Keratinocyte (primary cell): ENCODE results near the gene RAB13. TPM values are rescaled to one million over a fixed set of nuclear protein-coding genes. Genes with fewer than 3 reads are reported as not detected.
A peak's percentile ranks its signal among the peaks of the same experiment; 100 is the strongest.

Experiments used
- DNase-seq: peaks from one replicate; pipeline ENCODE4 v3.0.0-alpha.2; 2011; ENCODE audit warnings: low read depth, missing footprints, low spot score
- FAIRE-seq: peaks from 2 replicates; lab custom pipeline; 2011; peaks lifted over from hg19 to GRCh38; lab: Jason Lieb, UNC
- H2AFZ ChIP-seq: 2 replicates; pipeline ENCODE4 v1.6.0; 2012; ENCODE audit warnings: low read length, control low read depth, inconsistent platforms; ENCODE audit not compliant: control insufficient read depth
- H3K27ac ChIP-seq: 2 replicates; pipeline ENCODE4 v1.5.1; 2011; ENCODE audit warnings: low read length; ENCODE audit not compliant: control insufficient read depth, insufficient read depth
- H3K27me3 ChIP-seq: 3 replicates; pipeline ENCODE4 v1.6.0; 2011; ENCODE audit warnings: low read length; ENCODE audit not compliant: control insufficient read depth, insufficient read depth; ENCODE audit errors: extremely low read depth
- H3K36me3 ChIP-seq, 2 experiments: 2 replicates in 1 of 2; 3 replicates in 1 of 2; pipeline ENCODE4 v1.5.1; 2011; ENCODE audit warnings: low read length in 2 of 2, mild to moderate bottlenecking in 1 of 2; ENCODE audit not compliant: control insufficient read depth in 2 of 2, insufficient read depth in 2 of 2; ENCODE audit errors: extremely low read depth in 1 of 2
- H3K4me1 ChIP-seq: 3 replicates; pipeline ENCODE4 v1.5.1; 2011; ENCODE audit warnings: low read length; ENCODE audit not compliant: control insufficient read depth, insufficient read depth; ENCODE audit errors: extremely low read depth
- H3K4me2 ChIP-seq: 3 replicates; pipeline ENCODE4 v1.6.0; 2011; ENCODE audit warnings: low read depth, low read length; ENCODE audit not compliant: control insufficient read depth, insufficient read depth; ENCODE audit errors: extremely low read depth
- H3K4me3 ChIP-seq, 3 experiments: fragments of 200-600 bp in 1 of 3; sonication (generic) in 1 of 3; 2 replicates in 2 of 3; 3 replicates in 1 of 3; pipeline ENCODE4 v1.5.1; 2011 to 2016; ENCODE audit warnings: low read length in 3 of 3, mild to moderate bottlenecking in 3 of 3, control low read depth in 2 of 3, inconsistent platforms in 1 of 3, low read depth in 1 of 3, mixed read lengths in 1 of 3, mixed run types in 1 of 3, moderate library complexity in 1 of 3; ENCODE audit not compliant: control insufficient read depth in 2 of 3, insufficient read depth in 2 of 3; ENCODE audit errors: extremely low read depth in 1 of 3
- H3K79me2 ChIP-seq: 2 replicates; pipeline ENCODE4 v1.6.0; 2012; ENCODE audit warnings: low read length; ENCODE audit not compliant: control insufficient read depth, insufficient read depth
- H3K9ac ChIP-seq: 3 replicates; pipeline ENCODE4 v1.6.0; 2011; ENCODE audit warnings: low read length; ENCODE audit not compliant: control insufficient read depth, insufficient read depth; ENCODE audit errors: extremely low read depth
- H3K9me1 ChIP-seq: 3 replicates; pipeline ENCODE4 v1.6.0; 2011; ENCODE audit warnings: low read length; ENCODE audit not compliant: control insufficient read depth, insufficient read depth; ENCODE audit errors: extremely low read depth
- H3K9me3 ChIP-seq: 2 replicates; pipeline ENCODE4 v1.5.1; 2012; ENCODE audit warnings: low read depth, low read length; ENCODE audit not compliant: control insufficient read depth
- H4K20me1 ChIP-seq: 3 replicates; pipeline ENCODE4 v1.6.0; 2011; ENCODE audit warnings: low read length; ENCODE audit not compliant: control insufficient read depth, insufficient read depth; ENCODE audit errors: extremely low read depth
- EZH2 ChIP-seq: IDR thresholded peaks from one replicate; pipeline ENCODE4 v1.6.1; 2012; ENCODE audit warnings: inconsistent platforms, mild to moderate bottlenecking, low read length, moderate library complexity
- dilution Hi-C: fragments of 300-500 bp; cut with MboI; formaldehyde crosslinking; loops from one replicate; pipeline ENCODE4 v1.7.0; 2020; ENCODE audit warnings: low sequenced_read_pairs; ENCODE audit not compliant: extremely low pct_ligation_motif_present
- polyA plus RNA-seq, 5 experiments: library from polyadenylated mRNA; depleted of rRNA in 3 of 5; stranded (reverse) in 3 of 5; stranded (forward) in 1 of 5; unstranded in 1 of 5; fragments of >200 nt; gene quantifications; 1 replicate in 1 of 5; 2 replicates in 3 of 5; 3 replicates in 1 of 5; pipeline versions ENCODE4 v1.2.1 to v1.2.3, GENCODE V29; 2011 to 2012; ENCODE audit warnings: missing spikeins in 2 of 5, low read depth in 1 of 5, low replicate concordance in 1 of 5
- TF ChIP-seq, protein P1 (sequence below), 3 experiments: IDR thresholded peaks in 1 of 3; conservative IDR thresholded peaks in 1 of 3; optimal IDR thresholded peaks in 1 of 3; 2 replicates in 2 of 3; 3 replicates in 1 of 3; pipeline versions ENCODE3 to v1.5.1; 2011; ENCODE audit warnings: low read length in 3 of 3, mild to moderate bottlenecking in 3 of 3, moderate library complexity in 2 of 3, control low read depth in 1 of 3, inconsistent platforms in 1 of 3; ENCODE audit not compliant: insufficient read depth in 2 of 3; ENCODE audit errors: extremely low read depth in 1 of 3

RAB13 gene
- polyA plus RNA-seq, 1 donor (not counting 4 experiments of a cell fraction or from before 2014, with no cell fraction given): 87.1 TPM

DNA sequence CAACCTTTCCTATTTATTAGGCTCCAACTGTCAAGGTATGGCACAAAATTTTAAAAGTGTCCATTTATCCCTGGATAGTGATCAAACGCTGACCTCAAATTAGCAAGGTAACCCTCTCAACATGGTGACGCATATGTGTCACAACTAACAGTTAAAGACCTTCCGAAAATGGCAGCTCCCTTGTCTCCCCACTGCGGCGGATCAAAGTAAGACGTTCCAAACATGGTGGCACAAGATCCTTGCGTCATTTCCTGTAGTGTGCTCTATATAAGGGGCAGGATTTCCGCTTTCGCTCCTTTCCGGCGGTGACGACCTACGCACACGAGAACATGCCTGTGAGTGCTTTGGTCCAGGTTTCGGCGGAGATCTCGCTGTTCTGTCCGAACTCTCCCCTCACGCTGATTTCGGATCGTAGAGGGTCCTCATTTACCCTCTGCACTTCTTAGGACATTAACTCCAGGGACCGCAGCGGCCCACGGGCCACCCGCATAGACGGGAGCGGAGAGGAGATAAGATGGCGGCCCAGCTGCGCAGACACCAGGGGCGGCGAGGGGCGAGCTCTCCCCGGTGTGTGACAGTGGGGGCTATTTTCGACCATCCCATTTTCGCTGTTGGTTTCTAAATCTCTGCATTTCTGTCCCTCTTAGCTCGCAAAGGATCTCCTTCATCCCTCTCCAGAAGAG is 4.5 kb upstream of the RAB13 start, which contains the start of gene RPS27:
RPS27 (plus strand) TSS at position 295 of the 683 bp plus-strand sequence; CDS start at position 330, 35 bp downstream.
- H3K9me3 ChIP-seq: no peaks in the 10 kb centered on the region
- peaks cover 25% of the 10 kb centered on the region for H3K4me1 ChIP-seq
- DNase-seq (peak; percentile 91), FAIRE-seq (peak; percentile 93)
- peak within 1 kb of the TSS; percentile 80 for H2AFZ ChIP-seq
- H3K79me2 ChIP-seq: peaks cover 24% of the 10 kb centered on the region
- H3K4me3 ChIP-seq: peak within 1 kb of the TSS; percentile 90 to 99 (median 98)
- H3K27ac ChIP-seq: peak within 1 kb of the TSS; percentile 96
- no peaks in the 10 kb centered on the region for H3K9me1 ChIP-seq
- no peak for TF ChIP-seq EZH2
- TF ChIP-seq, protein P1, sequence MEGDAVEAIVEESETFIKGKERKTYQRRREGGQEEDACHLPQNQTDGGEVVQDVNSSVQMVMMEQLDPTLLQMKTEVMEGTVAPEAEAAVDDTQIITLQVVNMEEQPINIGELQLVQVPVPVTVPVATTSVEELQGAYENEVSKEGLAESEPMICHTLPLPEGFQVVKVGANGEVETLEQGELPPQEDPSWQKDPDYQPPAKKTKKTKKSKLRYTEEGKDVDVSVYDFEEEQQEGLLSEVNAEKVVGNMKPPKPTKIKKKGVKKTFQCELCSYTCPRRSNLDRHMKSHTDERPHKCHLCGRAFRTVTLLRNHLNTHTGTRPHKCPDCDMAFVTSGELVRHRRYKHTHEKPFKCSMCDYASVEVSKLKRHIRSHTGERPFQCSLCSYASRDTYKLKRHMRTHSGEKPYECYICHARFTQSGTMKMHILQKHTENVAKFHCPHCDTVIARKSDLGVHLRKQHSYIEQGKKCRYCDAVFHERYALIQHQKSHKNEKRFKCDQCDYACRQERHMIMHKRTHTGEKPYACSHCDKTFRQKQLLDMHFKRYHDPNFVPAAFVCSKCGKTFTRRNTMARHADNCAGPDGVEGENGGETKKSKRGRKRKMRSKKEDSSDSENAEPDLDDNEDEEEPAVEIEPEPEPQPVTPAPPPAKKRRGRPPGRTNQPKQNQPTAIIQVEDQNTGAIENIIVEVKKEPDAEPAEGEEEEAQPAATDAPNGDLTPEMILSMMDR (optimal IDR thresholded peaks at IDR 0.05 in 1 of 3, IDR thresholded peaks at IDR 0.05 in 1 of 3, conservative IDR thresholded peaks at IDR 0.05 in 1 of 3; ENCODE audit: extremely low read depth in 1 of 3, insufficient read depth in 2 of 3, low read length in 3 of 3): no peak
- H4K20me1 ChIP-seq: no peaks in the 10 kb centered on the region
- H3K9ac ChIP-seq: peak within 1 kb of the TSS; percentile 98
- H3K4me2 ChIP-seq: peak within 1 kb of the TSS; percentile 98
- no peaks in the 10 kb centered on the region for H3K27me3 ChIP-seq
- peaks cover 9 to 22% of the 10 kb centered on the region in 2 experiments for H3K36me3 ChIP-seq
- dilution Hi-C loops: no loop called here

DNA sequence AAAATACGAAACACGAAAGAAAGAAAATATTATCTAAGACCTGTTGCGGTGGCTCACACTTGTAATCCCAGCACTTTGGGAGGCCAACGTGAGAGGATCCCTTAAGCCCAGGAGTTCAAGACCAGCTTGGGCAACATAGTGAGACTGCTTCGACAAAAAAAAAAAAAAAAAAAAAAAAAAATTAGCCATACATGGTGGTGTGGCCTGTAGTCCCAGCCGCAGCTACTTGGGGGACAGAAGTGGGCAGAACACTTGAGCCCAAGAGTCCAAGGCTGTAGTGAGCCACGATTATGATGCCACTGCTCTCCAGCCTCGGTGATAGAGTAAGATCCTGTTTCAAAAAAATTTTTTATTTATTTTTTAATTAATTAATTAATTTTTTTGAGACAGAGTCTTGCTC is 1.5 kb upstream of the RAB13 start:
- Histone ChIP-seq H3K9me1 (no peaks in the 10 kb centered on the region), H3K4me1 (peaks cover 28% of the 10 kb centered on the region), H3K9me3 (no peaks in the 10 kb centered on the region), H2AFZ (no peak overlapping the region), H3K4me2 (no peak overlapping the region), H3K27me3 (no peaks in the 10 kb centered on the region), H3K4me3 (no peak overlapping the region), H3K9ac (no peak overlapping the region), H3K36me3 (peaks cover 8 to 15% of the 10 kb centered on the region in 2 experiments), H3K27ac (no peak overlapping the region), H4K20me1 (no peaks in the 10 kb centered on the region), H3K79me2 (peaks cover 25% of the 10 kb centered on the region)
- no peak for TF ChIP-seq EZH2
- TF ChIP-seq, protein P1 (optimal IDR thresholded peaks at IDR 0.05 in 1 of 3, IDR thresholded peaks at IDR 0.05 in 1 of 3, conservative IDR thresholded peaks at IDR 0.05 in 1 of 3; ENCODE audit: extremely low read depth in 1 of 3, insufficient read depth in 2 of 3, low read length in 3 of 3): no peak
- dilution Hi-C loops: no loop called here
- DNase-seq: no peak
- FAIRE-seq: no peak
